C4-2B (cell line): Measurements from ENCODE around the gene TPK1.
"Not testable (repeated sequence)": the region's sequence is repeated elsewhere in the genome, so short reads cannot be mapped to it uniquely, and the experiment has no call there.

ENCODE experiments used
- H3K27ac ChIP-seq: fragments of 450-650 bp; 2 replicates; pipeline ENCODE4 v1.5.1; 2017
- ZFX ChIP-seq: fragments of 450-650 bp; IDR thresholded peaks from 2 replicates; pipeline ENCODE4 v1.6.1; 2017
- TF ChIP-seq, protein P1 (sequence below): fragments of 450-650 bp; conservative IDR thresholded peaks from 2 replicates; pipeline ENCODE4 v1.5.1; 2017; ENCODE audit warnings: mild to moderate bottlenecking

The TPK1 gene

DNA sequence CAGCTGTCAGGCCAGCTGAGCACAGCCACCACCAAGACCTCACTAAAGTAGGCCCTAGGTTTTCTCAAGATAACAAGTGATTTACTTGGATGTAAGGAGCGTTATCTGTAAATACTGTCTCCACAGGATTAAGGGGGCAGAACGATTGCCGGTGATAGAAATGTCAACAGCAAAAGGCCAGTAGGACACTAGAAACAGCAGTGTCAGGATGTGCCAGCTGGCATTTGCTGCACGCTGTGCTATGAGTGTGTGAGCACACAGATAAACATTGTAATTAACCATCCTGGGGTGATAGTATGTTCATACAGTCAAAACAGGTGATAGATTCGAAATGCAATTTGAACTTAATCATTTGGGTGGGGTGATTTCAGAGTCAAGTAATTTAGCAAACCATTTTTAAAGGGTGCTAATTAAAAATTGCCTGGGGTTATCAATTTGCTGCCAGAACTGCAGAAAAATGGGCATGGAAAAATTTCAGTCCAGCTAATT is 396.1 kb downstream of the TPK1 start:
- no peak for TF ChIP-seq ZFX
- TF ChIP-seq, protein P1, sequence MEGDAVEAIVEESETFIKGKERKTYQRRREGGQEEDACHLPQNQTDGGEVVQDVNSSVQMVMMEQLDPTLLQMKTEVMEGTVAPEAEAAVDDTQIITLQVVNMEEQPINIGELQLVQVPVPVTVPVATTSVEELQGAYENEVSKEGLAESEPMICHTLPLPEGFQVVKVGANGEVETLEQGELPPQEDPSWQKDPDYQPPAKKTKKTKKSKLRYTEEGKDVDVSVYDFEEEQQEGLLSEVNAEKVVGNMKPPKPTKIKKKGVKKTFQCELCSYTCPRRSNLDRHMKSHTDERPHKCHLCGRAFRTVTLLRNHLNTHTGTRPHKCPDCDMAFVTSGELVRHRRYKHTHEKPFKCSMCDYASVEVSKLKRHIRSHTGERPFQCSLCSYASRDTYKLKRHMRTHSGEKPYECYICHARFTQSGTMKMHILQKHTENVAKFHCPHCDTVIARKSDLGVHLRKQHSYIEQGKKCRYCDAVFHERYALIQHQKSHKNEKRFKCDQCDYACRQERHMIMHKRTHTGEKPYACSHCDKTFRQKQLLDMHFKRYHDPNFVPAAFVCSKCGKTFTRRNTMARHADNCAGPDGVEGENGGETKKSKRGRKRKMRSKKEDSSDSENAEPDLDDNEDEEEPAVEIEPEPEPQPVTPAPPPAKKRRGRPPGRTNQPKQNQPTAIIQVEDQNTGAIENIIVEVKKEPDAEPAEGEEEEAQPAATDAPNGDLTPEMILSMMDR, result no peak
- H3K27ac ChIP-seq, result no peak overlapping the region

DNA sequence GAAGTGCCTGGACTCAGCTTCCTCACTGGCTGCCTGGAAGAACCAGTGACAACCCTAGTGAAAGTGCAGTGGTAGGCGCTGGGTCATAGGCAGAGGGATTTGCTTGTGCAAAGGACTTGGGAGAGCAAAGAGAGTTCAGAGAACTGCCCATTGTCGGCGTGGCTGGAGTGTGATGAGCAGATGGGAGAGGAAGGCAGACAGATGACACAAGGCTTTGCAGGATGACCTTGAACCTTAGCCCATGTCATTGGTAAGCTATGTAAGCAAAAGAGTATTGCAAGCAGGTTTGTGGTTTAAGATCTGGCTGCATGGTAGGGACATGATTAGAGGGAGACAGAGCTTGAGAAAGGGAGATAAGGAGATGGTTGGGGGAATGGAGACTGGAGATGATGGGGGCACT is 397.1 kb downstream of the TPK1 start:
- no peak overlapping the region for H3K27ac ChIP-seq
- TF ChIP-seq, protein P1, result no peak
- no peak for TF ChIP-seq ZFX

DNA sequence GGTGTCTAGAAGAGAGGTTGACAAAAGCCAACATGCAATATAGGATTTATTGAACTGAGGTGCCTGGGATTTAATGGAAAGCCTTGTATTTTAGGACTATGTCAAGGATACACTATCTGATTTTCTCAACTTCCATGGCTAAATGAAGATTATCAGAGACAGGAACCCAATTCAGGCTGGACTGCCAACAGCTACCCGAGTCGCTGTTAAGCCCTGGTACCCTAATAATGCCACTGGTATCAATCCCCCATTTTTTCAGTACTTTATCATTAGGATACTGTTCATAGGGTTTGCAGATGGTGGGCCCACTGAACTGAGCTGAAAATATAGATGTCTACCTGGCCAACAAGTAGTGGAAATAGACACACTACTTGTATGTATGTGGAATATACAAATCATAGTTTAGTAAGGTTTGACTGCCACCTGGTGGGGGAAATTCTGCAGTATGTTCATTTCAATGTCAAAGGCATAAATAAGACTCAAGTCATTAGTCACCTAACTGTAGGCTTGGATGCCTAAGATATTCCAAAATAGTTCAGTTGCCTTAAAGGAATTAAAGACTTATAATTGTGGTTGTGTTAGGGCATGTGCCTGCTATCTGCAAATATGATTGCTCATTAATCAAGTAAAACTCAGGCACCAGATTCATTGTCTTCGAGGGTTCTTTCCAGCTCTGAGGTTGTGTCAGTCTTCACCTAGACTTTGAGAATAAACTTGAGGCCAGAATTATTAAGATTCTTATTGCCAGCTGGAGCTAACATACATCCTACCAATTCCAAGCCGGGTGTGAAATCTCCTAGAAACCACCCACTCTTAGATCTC is 398.3 kb downstream of the TPK1 start:
- H3K27ac ChIP-seq, result no peak overlapping the region
- TF ChIP-seq ZFX, result no peak
- TF ChIP-seq, protein P1, result peak; percentile 83

DNA sequence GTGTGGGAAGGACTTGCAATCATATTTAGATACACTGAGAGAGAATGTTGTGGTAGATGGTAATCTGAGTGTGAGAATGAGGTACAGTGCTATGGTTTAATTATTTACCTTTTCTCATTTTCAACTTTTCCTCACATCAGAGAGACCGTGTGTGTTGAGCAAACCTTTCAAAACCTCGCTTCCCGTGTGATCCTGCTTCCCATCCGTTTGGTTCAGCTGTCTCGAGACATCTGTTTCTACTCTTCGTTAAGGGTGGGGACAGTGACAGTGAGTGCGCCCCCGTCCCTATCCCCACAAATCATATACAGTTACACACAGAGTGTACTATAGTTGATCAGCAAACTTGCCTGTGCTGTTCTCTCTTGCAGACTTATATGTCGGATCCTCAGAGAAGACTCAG is 399.4 kb downstream of the TPK1 start:
- TF ChIP-seq, protein P1, result no peak
- TF ChIP-seq ZFX, result no peak

DNA sequence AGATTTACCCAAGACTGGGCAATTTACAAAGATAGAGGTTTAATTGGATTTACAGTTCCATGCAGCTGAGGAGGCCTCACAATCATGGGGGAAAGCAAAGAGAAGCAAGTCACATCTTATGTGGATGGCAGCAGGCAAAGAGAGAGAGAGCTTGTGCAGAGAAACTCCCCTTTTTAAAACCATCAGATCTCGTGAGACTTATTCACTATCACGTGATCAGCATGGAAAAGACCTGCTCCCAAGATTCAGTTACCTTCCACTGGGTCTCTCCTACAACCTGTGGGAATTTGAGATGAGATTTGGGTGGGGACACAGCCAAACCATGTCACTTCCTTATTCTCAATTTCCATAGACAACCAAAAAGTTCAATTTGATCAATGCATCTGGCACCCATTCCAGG is 407.4 kb downstream of the TPK1 start:
- H3K27ac ChIP-seq, result no peak overlapping the region
- TF ChIP-seq ZFX, result no peak
- TF ChIP-seq, protein P1, result no peak

More for the DNA sequence above, 399.4 kb downstream of the TPK1 start:
- no peak overlapping the region for H3K27ac ChIP-seq

DNA sequence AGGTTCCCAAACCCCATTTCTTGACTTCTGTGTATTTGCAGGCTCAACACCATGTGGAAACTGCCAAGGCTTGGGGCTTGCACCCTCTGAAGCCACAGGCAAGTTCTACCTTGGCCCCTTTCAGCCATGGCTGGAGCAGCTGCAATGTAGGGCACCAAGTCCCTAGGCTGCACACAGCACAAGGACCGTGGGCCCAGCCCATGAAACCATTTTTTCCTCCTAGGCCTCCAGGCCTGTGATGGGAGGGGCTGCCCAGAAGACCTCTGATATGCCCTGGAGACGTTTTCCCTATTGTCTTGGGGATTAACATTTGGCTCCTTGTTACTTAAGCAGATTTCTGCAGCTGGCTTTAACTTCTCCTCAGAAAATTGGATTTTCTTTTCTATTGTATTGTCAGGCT is 408.3 kb downstream of the TPK1 start:
- H3K27ac ChIP-seq, result not testable (repeated sequence)

DNA sequence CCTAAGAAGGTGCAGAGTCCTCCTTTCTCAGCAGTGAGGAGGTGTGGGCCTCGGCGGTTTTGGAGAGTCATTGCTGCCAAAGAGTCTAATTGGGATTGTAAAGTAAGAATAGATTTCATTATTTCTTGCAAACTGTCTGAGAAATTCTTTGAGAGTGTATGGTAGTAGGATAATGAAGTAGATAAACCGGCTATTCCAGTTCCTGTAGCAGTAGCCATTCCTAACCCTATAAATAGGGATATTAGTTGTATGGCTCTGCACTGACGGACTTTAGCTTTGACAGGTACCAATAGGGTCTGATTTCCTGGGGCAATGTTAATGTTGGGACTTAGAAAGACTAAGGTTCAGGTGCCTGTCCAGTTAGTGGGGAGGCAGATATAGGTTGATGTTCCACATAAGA is 416.9 kb downstream of the TPK1 start:
- H3K27ac ChIP-seq, result not testable (repeated sequence)

DNA sequence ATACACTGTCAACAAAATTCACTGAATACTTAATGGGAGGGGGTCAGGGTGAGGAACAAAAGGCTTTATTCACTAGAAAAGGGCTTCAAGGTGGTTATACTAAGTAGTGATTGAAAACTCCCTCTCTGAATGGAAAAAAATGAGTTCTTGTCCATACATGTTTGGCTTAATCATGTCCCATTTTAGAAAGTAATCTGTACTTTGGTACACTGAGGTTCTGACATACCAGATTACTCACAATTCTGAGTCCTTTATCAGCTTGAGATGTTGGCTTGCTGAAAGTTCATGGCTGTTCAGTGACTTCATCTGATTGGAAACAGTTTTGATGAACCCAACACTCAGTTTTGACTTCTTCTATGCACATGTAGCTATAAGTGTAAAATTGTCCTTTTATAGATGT is 419.5 kb downstream of the TPK1 start:
- H3K27ac ChIP-seq, result no peak overlapping the region
- TF ChIP-seq, protein P1, result no peak
- no peak for TF ChIP-seq ZFX
